ENCODE data around the gene VARS2. TPM values are rescaled to one million over a fixed set of nuclear protein-coding genes. Genes with fewer than 3 reads are reported as not detected.

VARS2 gene
- total RNA-seq, 1 experiment from 2014 or later, result 28.2 TPM

DNA sequence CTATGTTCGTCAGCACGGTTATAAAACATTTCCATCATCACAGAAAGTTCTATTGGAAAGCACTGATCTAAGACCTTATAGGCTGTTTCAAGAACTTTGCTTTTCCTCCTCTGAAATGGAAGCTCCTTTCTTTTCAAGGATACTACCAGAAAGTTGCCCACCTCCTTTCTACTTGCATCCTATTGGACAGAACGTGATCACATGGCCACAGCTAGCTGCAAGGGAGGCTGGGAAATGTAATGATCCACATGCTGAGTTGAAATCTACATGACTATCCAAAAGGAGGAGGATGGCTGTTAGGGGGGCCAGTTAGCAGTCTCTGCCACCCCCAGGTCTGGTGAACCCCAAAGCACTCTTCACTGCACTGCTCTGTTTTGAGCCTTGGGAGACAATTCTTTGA is 14.6 kb downstream of the VARS2 start:
- DNase-seq (ENCODE audit: low spot score), result no peak

GRCh38 chr6:30930506-30930905 is 16.5 kb downstream of the VARS2 start:
- DNase-seq (ENCODE audit: low spot score), result no peak

GRCh38 chr6:30931272-30931671 is 17.2 kb downstream of the VARS2 start:
- no peak for DNase-seq (ENCODE audit: low spot score)

GRCh38 chr6:30931969-30932645 is 18.1 kb downstream of the VARS2 start, which contains the start of gene SFTA2:
SFTA2 (minus strand) TSS chr6:30932170; CDS start chr6:30932096, 74 bp downstream.
- no peak for DNase-seq (ENCODE audit: low spot score)

GRCh38 chr6:30932665-30933365 is 18.8 kb downstream of the VARS2 start:
- DNase-seq (ENCODE audit: low spot score), result no peak

DNA sequence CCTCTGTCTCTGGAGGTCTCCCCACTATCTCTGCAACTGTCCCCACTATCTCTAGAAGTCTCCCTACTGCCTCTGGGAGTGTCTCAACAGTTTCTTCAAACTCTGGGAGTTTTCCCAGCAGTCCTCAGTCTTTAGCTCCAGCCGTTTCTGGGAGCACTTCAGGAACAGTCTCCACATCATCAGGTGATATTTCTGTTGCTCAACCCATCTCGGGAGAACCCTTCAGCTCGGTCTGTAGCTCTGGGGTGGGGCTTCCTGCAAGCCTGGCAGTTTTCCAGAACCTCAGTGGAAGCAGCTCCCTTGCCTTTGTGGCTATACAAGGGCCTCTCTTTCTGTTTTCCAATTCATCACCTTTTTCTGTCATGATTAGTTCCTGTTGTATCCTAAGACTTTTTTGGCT is 21.0 kb downstream of the VARS2 start:
- no peak for DNase-seq (ENCODE audit: low spot score)

GRCh38 chr6:30937265-30937664 is 23.2 kb downstream of the VARS2 start:
- DNase-seq (ENCODE audit: low spot score), result no peak

DNA sequence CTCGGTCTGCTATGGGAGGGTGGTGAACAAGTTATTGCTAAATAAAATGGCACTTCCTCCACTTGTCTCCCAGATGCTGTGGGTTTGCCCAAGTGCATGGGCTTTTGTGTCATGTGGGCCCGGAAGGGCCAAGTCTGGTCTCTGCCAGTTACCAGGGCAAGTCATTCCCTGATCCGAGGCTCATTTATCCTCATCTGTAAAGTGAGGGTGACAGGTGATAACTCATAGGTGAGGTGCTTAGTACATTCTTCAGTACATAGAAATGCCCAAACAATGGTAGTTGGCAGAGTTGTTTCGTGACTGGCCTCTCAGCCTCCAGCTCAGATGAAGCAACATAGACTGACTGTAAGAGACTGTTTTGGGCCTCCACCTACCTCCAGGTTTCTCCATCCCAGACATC is 24.7 kb downstream of the VARS2 start:
- DNase-seq (ENCODE audit: low spot score), result no peak

- no peak for DNase-seq (ENCODE audit: low spot score)
Measured at GRCh38 chr6:30939473-30939872, 25.4 kb downstream of the VARS2 start.

GRCh38 chr6:30940361-30940986 is 26.4 kb downstream of the VARS2 start, which contains the start of gene MUCL3:
MUCL3 (plus strand) TSS chr6:30940973; CDS start chr6:30941000, 27 bp downstream.
- no peak for DNase-seq (ENCODE audit: low spot score)

DNA sequence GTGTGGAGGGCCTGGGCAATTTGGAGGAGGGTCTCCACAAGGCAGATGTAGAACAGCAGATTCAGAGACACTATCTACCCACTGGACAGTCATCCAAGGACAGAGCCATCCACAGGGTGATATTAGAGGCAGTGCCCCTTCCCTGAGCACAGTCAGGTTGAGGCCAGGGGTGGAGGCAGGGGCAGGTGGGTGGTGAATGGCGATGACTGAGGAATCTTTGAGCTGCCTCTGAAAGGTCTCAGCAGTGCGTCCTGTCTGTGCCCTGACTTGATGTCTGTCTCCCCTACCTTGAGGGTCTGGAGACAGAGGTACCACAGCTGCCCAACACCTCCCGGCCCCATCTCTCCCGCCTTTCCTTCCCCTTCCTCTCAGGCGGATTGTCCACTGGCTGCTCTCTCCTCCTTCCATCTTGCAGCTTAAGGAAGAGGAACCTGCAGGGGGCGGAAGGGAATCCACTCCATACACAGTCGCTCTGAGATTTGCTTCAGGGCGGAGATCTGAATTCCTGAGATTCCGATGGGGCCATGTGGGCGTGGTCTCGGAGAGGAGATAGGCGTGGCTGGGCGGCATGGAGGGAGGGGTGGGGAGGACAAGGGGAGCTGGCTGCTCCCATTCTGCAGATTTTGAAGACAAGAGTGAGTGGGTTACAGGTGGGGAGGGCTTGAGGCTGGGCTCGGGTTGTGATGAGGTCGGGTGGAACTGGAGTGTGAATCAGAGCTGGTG is 28.5 kb downstream of the VARS2 start:
- DNase-seq (ENCODE audit: low spot score), result peak; percentile 90

DNA sequence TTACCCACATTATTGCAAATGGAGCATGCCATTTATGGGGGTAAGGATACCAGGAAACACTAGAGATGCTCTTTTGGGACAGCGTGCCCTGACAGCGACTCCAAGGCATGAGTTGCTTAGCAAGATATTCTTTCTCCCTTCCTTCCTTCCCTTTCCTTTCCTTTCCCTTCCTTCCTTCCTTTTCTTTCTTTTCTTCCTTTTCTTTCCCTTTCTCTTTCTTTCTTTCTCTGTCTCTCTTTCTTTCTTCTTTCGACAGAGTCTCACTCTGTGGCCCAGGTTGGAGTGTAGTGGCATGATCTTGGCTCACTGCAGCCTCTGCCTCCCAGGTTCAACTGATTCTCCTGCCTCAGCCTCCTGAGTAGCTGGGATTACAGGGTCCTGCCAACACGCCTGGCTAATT is 30.0 kb downstream of the VARS2 start:
- no peak for DNase-seq (ENCODE audit: low spot score)

DNA sequence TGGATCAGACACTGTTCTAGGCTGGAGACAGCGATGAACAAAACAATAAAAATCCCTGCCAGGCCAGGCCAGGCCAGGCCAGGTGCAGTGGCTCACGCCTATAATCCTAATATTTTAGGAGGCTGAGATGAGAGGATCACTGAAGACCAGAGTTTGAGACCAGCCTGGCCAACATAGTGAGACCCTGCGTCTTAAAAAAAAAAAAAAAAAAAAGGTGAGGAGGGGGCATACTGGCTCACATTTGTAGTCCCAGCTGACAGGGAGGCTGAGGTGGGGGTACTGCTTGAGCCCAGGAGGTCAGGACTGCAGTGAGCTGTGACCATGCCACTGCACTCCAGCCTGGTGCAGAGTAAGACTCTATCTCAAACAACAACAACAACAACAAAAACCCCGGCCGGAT is 31.2 kb downstream of the VARS2 start:
- DNase-seq (ENCODE audit: low spot score), result no peak

DNA sequence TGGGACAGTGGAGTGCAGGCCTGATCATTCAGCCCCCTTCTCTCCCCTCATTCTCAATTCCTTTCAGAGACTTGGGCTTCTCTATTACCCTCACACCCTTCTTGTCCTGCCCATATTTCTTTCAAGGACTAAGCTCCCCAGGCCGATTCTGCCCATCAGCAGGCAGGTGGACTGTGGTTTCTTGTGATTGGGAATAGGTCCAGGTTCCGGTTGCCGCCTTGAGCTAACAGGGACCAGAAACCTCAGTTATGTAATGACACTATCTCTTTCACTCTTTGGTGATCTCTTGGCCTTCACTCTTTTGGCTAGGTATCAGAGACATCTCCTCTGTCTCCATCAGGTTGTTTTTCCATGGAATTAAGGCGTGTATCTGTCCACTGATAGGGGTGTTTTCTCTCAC is 33.2 kb downstream of the VARS2 start:
- no peak for DNase-seq (ENCODE audit: low spot score)

DNA sequence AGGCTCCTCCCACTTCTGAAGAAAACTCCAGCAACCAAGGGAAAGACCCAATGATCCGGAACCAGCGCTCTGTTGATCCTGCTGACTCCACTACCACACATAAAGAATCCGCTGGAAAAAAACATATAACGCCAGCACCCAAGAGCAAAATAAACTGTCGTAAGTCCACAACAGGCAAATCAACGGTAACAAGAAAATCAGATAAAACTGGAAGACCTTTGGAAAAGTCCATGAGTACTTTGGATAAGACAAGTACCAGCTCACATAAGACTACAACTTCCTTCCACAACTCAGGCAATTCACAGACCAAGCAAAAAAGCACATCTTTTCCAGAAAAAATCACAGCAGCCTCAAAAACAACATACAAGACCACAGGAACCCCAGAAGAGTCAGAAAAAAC is 34.8 kb downstream of the VARS2 start:
- DNase-seq (ENCODE audit: low spot score), result no peak

- DNase-seq (ENCODE audit: low spot score), result no peak
Measured at GRCh38 chr6:30951907-30952469, 38.0 kb downstream of the VARS2 start.

DNA sequence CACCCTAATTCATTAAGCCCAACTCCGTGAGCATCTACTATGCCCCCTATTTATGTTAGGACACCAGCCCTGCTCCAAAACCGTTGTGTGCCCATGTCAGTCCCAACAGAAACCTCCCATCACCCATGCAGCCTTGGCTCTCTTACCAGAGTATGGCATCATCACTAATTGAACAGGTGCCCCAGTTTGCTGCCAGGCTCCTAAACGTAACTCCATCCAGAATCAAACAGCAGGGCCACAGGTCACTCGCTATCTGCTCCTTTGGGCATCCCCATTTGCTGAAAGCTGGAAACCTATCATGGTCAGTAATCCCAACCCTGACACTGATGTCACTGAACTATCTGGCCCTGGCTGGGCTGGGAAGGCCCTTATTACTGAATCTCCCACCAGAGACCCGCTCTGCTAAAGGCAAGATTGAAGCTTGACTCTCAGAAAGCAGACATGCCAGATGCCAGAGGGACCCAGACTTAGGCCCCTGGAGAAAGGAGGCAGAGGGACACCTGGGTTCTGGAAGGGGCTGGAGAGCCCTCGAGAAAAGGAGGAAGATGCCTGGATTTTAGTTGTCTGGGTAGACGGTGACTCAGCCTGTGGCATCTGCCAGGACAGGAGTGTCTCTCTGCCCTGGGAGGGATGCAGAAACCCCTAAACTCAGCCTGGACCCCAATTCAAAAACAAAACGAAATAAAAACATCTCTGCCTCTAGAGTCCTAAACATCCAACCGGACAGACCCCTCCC is 40.8 kb downstream of the VARS2 start:
- DNase-seq (ENCODE audit: low spot score), result no peak

DNA sequence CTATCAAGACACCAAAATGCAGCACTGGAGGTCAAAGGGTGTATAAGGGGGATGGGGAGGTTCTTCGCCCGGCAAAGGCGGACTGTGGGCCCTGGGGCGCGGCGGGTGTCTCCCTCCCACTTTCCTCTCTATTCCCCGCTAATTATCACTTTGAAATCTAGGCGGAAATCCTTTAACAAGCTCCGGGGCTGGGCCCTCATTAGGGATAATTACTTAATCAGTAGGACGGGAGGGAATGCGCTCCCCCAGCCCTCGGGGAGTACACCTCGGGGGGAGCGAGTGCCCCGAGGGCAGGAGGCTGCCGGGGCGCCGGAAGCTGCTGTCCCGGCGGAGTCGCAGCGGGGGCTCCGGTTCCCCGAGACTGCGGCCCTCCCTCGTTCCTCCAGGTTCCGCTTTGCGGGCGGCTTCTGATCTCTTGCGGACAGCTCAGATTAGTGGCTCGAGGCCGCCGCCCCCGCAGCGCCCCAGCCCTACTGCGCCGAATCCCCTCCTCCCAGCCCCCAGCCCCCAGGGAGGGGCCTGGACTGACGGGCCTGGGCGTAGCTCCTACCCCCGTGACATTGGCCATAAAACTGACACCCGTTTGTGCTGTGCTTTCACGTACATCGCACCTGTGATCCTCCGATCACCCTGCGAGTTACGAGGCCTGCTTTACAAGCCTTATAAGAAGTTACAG is 41.5 kb downstream of the VARS2 start:
- no peak for DNase-seq (ENCODE audit: low spot score)

GRCh38 chr6:30957716-30958115 is 43.7 kb downstream of the VARS2 start:
- no peak for DNase-seq (ENCODE audit: low spot score)

DNA sequence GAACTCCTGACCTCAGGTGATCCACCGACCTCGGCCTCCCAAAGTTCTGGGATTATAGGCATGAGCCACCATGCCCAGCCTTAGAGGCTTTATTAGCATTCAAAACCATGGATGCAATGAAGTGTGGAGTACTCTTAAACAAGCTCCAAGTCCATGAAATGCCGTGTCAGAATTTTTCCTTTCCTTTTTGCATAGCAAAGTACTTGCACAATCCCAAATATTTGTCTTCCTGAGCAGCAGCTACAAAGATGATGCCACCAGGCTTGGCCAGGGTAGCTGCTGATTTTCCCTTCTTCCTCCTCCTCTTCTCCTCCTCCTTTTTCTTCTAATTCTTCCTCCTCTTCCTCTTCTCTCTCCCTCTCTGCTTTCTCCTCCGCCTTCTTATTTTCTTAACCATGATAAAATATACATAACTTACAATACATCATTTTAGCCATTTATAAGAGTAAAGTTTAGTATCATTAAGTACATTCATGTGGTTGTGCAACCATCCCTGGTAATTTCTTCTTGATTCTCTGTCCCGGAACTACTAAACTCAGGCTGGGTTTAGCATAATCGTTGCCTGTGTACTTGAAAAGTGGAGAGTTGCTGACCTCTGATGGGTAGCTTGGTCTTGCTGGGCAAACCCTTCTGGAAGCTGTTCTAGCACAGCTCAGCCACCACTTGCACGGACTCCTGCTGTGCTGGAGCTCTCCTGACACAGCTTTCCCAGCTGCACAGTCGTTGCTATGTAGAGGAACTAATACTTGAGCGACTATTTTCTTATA is 47.1 kb downstream of the VARS2 start:
- DNase-seq (ENCODE audit: low spot score), result no peak

Data from A172 (cell line).